HEK293 (cell line): ENCODE measurements around the gene SPEG.

Source experiments
- GLI2 ChIP-seq: fragments of 450-650 bp; formaldehyde crosslinking; IDR thresholded peaks from 2 replicates; pipeline ENCODE4; 2017; ENCODE audit warnings: missing biosample characterization, missing genetic modification characterization, low read depth, borderline replicate concordance
- PRDM1 ChIP-seq: fragments of 450-650 bp; formaldehyde crosslinking; IDR thresholded peaks from 2 replicates; pipeline ENCODE4; 2016; ENCODE audit warnings: missing biosample characterization, missing genetic modification characterization
- ZBTB21 ChIP-seq: fragments of 450-650 bp; formaldehyde crosslinking; IDR thresholded peaks from 2 replicates; pipeline ENCODE4 v1.5.1; 2017; ENCODE audit warnings: missing biosample characterization, missing genetic modification characterization
- ZNF121 ChIP-seq: fragments of 450-650 bp; formaldehyde crosslinking; IDR thresholded peaks from 2 replicates; pipeline ENCODE4 v1.5.1; 2016; ENCODE audit warnings: missing biosample characterization, missing genetic modification characterization
- ZNF768 ChIP-seq: fragments of 450-650 bp; formaldehyde crosslinking; IDR thresholded peaks from 2 replicates; pipeline ENCODE4 v1.5.1; 2018; ENCODE audit warnings: missing biosample characterization, mild to moderate bottlenecking, missing genetic modification characterization

DNA sequence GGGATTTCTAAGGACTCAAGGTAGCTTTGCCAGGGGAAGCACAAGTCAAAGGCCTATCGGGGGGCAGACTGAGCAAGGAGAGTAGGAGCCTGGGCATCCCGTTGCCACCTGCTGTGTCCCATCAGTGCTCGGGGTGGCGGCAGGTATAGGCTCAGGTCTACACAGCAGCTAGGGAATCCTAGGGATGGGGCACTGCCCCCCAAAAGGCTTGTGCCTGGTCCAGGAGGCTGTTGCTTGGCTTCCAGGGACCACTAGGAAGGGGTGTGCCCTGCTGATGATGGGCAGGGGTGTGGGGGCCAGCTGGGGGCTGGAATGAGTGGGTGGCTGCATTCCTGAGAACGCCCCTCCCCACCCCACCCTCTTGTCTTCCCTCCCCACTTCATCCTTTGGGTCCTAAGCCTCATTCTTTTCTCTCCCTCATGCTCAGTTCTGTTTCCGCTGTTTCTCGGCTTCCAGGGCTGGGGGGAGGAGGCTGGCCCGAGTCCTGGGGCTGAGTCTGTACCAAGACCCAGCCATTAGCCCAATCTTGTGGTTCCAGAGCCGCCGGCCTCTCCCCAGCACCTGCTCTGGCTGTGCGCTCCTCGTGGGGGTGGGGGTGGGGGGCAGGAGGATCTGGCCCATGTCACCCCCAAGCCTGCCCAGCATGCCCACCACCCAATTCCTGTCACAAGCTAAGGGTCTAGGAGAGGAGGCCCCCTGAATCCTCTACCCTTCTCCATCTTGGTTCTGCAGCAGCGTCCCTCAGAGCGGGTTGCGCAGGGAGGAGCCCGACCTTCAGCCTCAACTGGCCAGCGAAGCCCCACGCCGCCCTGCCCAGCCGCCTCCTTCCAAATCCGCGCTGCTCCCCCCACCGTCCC lies 12.8 kb downstream of the SPEG start:
- no peak for TF ChIP-seq GLI2 (tag by site-specific recombination)
- TF ChIP-seq PRDM1 (tag by site-specific recombination): no peak
- no peak for TF ChIP-seq ZNF768 (tag by site-specific recombination)
- no peak for TF ChIP-seq ZBTB21 (tag by site-specific recombination)
- no peak for TF ChIP-seq ZNF121 (tag by site-specific recombination)
